HPDE6-E6E7 (cell line): ENCODE results near the gene MPC2.
"Not testable (repeated sequence)": the region's sequence is repeated elsewhere in the genome, so short reads cannot be mapped to it uniquely, and the experiment has no call there.

Source experiments
- DNase-seq: peaks from one replicate; pipeline ENCODE4 v3.0.0; 2011; ENCODE audit warnings: missing footprints; ENCODE audit errors: extremely low spot score

MPC2 gene

DNA sequence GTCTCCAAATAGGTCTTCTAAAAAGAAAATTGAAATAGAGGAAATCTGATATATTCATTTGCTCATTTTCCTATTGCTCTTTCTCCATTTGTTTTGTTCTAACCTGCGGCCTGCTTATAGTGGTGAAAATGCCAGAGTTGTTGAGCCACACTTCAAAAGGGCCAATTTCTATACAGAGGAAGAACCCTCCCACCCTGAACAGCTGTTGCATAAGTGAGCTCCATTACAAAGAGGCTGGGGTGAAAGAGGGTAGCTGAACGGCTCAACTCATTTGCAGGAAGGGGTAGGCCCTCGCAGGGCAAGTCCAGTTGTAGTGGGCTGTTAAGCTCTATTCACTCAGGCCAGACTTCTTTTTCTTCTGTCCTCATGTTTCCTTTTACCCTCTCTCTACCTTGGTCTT is 31.7 kb downstream of the MPC2 start:
- no peak for DNase-seq

DNA sequence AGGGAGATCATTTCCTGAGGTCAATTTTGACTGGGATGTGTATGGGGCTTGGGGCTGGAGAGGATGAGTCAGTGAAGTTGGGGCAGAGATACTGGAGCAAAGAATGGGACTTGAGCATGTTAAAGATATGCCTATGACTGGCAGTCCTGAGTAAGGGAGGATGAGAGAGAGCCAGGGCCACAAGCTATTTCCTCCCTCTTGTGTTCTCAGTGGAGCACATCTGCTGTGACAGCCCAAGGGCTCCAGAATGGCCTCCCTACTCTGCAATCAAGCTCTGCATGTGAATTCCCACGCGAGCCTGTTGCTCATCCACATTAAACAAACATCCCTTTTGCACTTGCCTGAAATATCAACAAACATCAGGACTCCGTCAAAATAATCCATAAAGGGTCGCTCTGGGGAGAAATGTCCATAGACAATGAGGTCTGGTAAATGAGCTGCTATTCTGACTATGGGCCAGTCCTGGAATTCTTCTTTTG is 32.2 kb downstream of the MPC2 start:
- no peak for DNase-seq

DNA sequence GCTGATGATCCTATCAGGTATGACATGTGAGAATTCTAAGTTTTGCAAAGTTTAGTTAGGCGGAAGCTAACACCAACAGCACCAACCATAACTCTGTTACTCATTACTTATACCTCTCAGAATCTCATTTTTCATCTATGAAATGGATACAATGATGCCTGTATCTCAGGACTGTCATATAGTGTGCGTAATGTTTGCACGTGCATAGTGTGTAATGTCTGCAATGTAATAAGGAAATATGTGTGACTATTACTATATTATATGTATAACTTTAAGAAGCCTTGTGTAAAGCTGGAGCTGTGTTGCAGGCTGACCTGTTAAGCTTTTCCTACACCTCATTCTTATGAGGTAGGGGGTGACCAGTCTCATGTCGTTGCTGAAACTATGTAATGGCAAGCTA is 36.0 kb downstream of the MPC2 start:
- no peak for DNase-seq

DNA sequence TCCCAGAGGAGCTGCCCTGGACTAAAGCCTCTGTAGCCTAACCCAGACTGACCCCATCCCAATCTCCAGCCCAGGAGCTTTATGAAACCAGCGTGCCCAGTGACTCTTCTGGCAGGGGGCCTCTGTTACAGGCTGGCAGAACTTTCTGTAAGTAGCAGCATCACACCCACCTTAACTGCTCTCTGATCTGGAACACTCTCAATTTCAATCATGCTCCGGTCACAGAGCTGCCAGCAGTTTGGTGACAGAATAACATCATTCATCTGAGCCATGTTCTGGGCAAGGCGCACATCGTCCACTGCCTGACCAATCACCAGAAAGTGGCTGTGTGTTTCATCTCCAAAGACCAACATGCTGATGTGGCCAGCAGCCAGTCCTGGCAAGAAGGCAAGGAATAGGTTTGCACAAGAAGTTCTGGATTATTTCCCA is 37.6 kb downstream of the MPC2 start:
- no peak for DNase-seq

DNA sequence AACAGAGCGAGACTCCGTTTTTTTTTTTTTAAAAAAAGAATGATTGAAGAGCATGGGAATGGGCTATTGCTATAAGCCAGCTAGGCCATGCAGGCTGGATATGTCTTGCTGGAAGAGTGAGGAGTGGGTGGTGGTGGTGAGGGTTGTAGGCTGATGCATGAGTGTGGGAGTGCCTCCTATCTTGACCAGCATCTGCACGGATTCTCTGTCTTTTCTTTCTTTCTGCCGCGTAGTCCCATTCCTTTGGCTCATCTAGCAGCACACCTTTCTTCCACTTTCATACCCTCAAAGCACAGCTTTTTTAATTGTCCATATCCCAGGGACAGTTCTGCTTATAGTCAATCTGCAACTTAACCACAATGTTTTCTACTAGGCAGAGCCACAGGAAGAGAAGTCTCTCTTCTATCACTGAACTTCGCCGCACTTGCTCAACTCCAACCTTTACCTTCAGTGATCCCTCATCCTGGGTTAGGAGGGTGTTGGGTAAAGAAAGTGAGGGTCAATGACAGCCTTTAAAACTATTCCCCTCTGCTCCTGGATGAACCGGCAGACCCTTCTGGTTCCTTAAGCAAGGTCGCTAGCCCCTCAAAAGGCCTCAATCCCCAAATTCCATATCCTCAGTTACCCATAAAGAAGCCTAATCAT is 38.2 kb downstream of the MPC2 start:
- no peak for DNase-seq

DNA sequence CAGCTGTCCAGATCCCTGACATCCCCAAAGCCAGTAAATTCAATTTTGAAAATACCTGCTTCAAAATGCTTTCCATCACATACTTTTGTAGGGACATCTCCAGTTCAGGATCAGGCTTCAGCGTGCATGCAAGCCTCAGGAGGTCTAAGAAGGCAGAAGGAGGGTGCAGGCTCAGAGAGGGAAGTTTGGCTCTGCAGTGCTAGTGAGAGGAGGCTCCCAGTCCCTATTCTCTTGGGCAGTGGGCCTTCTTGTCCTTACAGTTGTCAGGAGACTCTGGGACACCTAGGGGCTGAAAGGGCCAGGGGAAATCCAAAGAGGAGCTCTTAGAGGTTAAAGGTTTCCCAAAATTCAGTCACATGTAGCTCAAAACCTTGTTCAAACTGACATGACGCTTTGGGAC is 43.1 kb downstream of the MPC2 start:
- DNase-seq, result no peak

DNA sequence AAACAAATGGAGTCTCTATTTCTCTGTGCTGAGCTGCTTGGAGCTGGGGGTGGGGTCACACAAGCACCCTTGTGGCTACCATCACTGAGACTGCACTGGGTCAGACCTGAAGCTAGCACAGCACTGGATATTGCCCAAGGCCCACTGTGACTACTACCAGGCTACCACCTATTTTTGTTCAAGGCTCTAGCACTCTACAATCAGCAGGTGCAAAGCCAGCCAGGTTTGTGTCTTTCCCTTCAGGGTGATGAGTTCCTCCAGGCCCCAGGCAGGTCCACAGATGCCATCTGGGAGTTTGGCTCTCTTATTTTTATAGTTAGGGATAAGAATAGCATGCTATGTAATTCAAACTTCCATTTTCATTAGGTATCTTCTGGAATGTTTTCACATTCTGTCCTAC is 46.5 kb downstream of the MPC2 start:
- no peak for DNase-seq

DNA sequence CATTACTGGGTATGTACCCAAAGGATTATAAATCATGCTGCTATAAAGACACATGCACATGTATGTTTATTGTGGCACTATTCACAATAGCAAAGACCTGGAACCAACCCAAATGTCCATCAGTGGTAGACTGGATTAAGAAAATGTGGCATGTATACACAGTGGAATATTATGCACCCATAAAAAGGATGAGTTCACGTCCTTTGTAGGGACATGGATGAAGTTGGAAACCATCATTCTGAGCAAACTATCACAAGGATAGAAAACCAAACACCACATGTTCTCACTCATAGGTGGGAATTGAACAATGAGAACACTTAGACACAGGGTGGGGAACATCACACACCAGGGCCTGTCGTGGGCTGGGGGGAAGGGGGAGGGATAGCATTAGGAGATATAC is 49.7 kb downstream of the MPC2 start:
- not testable (repeated sequence) for DNase-seq

DNA sequence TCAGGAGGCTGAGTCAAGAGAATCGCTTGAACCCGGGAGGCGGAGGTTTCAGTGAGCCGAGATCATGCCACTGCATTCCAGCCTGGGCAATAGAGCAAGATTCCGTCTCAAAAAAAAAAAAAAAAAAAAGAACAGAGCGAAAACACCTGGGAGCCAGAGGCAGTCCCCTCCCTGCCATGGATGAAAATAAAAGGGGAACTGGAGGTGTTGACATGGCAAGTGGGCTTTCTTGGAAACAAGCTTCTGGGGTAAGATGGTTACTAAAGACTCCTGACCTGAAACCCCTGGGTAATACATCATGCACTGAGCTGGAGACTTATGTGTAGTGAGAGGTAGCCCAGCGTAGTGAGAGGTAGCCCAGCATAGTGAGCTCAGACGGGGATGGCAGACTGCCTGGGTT is 54.5 kb downstream of the MPC2 start:
- DNase-seq, result no peak

DNA sequence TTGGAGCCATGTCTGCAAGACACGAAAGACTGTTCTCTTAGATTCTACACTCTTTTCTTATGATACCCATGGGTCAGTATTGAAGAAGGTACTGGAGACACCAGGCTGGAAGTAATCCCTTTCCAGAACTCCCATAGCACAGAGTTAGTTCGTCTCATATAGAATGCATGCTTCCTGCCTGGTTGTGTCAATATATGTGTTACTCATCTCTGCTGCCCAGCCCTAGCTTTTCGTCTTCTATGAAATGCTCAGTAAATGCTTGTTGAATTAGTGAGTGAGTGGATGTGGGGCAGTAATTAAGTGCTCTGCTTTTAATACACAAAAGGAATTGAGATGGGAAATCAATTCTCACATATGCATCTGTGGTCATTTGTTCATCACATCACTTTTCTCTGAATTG is 55.1 kb downstream of the MPC2 start:
- no peak for DNase-seq

DNA sequence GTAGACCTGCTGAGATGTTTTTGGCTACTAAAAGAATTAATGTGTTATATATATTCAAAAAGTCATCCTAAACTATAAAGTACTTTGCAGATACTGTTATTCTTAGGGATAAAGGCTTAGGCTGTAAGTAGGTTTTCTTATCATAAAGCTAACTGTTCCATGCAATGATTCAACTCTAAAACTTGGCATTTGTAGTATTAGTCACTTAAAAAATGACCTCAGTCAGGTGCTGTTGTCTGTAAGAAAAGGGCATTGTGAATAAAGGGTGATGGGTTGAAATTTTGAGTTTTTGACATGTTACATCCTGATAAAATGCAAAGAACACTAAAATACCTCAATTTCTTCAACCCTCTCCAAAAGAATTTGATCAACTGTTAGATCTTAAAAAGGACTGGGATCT is 55.8 kb downstream of the MPC2 start:
- no peak for DNase-seq

DNA sequence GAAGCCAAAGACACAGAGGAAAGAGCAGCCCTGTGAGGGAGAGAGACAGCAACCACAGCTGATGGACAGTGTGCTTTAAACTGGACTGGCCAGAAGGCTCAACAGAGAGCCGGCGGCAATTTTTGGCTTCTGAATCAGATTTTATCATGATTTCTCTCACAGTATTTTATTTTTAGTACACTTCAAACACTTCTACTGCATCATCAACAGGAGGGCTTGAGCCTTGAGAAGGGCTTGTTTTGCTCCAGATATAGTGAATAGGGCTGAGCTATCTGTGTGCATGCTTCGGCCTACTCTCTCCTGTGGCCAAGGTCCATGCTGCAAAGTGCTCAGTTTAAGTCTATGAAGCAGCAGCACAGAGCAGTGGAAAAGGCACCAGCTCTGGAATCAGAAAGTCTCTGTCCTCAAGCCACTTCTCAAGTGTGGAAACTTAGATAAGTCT is 56.3 kb downstream of the MPC2 start:
- no peak for DNase-seq

DNA sequence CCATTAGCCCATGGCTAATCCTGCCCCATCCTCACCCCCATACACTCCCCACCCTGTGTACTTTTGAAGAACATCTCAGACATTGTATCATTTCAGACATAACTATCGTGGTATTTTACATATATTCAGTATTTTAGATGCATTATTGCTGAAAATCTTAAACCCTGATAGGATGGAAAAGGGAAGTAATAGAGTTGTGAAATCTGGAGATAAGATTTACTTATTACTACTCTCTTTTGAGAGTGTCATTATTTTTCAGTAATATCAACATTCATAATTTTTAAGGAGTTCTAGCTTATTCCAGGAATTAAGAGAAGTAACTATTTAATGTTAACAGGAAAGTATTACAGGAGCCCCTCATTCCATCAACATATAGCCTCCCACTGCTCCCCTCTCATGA is 57.4 kb downstream of the MPC2 start:
- DNase-seq, result no peak

DNA sequence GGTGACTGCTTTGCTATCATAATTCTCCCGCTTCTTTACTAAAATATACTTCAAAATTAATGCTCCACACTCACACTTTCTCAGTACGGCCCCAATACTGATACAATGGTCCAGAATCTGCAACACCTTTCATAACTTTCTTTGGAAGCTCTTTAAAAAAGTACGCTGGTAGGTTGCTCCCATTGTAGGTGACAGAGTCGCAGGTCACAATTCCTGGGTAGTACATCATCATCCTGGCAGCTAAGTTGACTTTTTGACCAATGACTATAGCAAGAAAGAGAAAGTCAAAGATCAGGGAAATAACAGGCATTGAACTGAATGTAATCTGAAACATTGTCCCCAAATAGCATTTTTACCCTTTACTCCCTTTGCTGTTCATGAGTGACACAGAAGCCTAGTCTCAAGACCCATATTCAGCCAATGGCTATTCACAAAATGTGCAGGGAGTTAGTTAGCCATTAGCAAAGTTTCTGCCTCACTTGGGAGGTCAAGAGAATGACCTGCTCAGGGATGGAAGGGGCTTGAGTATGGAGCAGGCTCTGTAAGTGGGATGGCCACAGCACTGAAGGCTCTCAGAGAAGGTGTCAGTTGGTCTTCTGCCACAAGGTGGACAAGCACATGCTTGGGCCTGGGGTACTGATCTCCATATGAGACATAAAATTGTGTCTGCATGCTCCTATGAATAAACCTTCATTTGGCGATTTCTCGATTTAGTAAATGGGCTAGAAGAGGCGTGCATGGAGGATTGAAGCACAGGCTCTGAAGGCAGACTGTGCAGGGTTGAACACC is 58.3 kb downstream of the MPC2 start:
- no peak for DNase-seq

DNA sequence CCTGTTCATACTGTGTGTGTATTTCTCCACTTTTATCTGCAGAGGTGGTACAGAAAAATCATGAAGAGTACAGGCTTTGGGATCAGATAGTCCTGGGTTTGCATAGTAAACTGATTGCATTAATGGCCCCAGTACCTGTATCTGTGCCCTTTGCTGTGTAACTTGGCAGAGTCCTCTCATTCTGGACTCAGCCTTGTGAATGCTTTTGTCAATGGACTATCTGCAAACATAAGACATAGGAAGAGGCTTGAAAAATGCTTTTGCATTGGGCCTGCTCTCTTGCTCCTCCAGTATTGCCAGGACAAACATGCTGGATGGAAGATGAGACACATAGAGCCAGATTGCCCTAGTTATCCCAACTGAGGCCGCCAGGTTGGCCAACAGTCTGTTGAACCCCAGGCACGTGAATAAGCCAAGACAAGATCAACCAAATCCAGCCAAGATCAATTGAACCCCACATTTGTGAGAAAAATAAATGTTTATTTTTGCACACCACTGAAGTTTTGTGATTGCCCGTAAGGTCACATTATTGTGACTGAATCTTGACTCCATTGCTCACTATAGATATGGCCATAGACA is 60.2 kb downstream of the MPC2 start:
- DNase-seq, result no peak

DNA sequence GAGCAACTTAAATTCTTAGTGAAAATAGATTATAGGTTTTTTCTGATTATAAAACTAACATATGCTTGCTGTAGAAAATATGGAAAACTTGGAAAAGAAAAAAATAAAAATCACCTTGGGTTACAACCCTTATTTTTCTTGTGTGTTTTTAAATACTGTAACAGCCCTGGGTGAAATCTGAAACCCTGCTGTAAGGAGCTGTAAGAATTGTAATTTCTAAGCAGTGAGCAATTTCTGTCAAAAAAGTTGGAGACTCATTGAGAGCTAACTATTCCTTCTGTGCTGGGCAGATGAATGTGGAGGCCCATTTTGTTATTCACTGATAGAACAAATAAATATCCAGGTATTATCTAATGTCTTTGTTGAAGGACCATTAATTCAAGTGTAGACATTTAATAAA is 65.5 kb downstream of the MPC2 start:
- DNase-seq, result no peak

DNA sequence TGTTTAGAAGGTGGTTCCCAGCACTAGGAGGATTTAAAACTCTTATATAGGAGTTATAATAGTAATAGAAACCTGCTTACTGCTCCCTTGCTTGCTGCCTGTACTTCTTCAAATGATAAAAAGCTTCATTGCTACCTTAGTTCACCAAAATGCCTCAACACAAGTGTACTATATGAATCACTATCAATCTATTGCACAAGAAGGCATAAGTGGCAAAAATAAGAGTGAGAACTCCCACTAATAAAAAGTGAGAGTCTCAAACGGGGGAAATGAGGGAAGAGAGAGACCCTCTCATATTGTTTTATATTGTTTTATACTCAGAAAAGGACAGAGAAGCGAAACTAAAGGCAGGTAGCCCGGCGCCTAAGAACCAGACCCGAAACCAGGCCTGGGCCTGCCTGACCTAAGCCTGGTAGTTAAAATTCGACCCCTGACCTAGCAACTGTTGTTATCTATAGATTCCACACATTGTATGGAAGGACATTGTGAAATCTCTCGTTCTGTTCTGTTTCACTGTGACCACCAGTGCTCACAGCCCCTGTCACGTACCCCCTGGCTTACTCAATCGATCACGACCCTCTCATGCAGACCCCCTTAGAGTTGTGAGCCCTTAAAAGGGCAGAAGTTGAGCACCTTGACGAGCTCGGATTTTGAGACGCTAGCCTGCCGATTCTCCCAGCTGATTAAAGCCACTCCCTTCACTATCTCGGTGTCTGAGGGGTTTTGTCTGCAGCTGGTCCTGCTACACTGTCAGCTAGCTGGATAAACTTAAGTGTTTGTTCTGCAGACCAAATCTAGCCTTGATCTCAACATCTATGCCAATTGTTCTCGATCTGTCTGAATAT is 67.5 kb downstream of the MPC2 start:
- DNase-seq, result not testable (repeated sequence)

DNA sequence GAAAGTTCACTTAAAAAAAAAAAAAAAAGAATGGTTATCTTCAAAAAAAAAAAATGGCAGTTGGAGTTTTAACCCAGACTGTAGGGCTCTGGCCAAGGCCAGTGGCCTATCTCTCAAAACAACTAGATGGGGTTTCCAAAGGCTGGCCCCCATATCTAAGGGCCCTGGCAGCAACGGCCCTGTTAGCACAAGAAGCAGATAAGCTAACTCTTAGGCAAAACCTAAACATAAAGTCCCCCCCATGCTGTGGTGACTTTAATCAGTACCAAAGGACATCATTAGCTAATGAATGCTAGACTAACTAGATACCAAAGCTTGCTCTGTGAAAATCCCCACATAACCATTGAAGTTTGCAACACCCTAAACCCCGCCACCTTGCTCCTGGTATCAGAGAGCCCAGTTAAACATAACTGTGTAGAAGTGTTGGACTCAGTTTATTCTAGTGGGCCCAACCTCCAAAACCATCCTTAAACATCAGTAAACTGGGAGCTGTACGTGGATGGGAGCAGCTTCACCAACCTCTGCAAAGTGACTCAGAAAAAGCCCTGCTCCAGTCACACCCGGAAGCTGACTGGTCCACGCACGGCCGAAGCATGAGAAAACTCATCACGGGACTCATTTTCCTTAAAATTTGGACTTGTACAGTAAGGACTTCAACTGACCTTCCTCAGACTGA is 70.0 kb downstream of the MPC2 start:
- DNase-seq, result not testable (repeated sequence)
